ENCODE results near the gene PTGES3.

GRCh38 chr12:56723352-56723751, 35.3 kb upstream of the PTGES3 start:
- no peak for TF ChIP-seq CTCF (IDR thresholded peaks at IDR 0.05 in 4 of 5, conservative IDR thresholded peaks at IDR 0.05 in 1 of 5)
- TF ChIP-seq POLR2A (IDR thresholded peaks at IDR 0.05), result no peak
